ENCODE measurements around the gene CDK6.

The CDK6 gene

DNA sequence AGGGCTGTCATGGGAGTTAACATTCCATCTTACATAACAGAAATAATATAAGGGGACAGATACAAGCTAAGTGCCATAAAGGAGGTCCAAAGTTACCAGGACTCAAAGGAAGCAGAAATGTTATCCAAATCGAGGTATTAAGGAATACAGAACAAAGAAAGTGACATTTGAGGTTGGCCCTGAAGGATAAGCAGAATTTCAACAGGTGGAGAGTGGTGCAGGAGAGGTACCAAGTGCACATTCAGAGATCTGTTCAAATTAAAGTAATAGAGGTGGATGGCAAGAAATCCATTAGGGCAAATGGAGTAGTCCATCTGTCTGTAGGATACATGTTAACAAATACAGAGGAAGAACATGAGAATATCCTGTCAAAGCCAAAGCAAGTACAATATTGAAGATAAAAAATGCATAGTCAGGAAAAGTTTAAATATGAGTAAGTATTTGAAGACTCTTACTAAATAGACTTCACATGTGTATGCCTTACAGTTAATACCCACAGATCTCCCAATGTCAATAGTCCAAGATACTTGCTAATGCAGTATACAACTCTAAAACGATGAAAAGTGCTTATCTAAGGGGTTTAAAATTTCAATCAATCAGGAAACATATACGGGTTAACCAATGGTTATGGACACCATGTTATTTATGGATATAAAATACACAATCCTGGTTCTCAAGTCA, 10.0 kb downstream of the CDK6 start:
- TF ChIP-seq CTCF (IDR thresholded peaks at IDR 0.05; ENCODE audit: extremely low read depth, missing control alignments): no peak

GRCh38 chr7:92824901-92825480, 11.4 kb downstream of the CDK6 start:
- TF ChIP-seq CTCF (IDR thresholded peaks at IDR 0.05; ENCODE audit: extremely low read depth, missing control alignments): no peak
- no peak for DNase-seq (ENCODE audit: low spot score)

More for the DNA sequence above, 10.0 kb downstream of the CDK6 start:
- no peak for DNase-seq (ENCODE audit: low spot score)

DNA sequence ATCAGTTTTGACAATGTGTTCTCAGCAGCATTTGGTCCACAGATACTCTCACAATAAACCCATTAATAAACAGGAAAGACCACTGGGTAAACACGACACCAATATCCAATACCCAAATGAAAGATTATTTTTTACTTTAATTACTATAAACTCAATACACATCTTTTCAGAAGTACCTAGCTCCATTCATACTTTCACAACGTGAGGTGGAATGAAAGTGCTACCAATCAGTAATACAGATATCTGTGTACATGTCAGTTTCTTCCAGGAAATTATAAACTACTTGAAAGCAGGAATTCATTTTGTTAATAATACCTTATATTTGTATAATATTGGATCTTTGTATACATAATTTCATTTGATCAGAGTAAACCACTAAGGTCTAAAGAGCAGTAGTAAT, 11.9 kb downstream of the CDK6 start:
- TF ChIP-seq CTCF (IDR thresholded peaks at IDR 0.05; ENCODE audit: extremely low read depth, missing control alignments): no peak
- DNase-seq (ENCODE audit: low spot score): no peak

DNA sequence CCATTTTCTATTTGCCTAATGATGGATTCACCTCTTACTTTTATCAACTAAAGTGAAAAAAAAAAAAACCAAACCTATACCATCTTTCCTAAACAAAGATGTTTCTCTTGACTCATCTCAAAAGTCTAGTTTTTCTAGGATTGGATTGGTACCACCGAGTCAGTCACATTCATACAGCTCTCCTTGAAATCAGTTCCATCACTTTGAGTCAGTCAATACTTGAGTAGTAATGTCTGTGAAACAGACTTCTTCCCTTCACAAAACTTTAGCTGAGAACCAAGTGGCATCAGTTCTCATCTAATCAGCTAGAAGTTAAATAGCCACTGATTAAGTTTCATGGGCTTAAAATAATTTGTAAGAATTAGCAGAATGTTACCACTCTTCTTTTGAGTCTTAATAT, 13.3 kb downstream of the CDK6 start:
- TF ChIP-seq CTCF (IDR thresholded peaks at IDR 0.05; ENCODE audit: extremely low read depth, missing control alignments): no peak
- no peak for DNase-seq (ENCODE audit: low spot score)

DNA sequence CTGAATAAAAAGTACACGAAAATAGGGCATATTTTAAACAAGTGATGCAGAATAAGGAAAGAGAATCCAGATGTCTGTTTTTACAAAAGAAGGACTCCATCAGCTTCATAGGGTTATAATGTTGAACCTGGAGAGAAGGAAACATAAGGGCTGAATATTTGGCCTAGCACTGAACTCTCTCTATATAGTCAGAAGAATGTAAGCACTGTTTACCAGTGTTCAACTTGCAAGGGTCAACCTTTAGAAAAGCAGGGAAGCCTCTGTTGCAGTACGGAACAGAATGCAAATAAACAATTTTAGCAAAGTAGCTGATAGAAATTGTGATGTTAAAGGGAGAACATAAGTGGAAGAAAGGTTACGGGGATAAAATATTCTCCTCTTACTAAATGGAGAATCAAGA, 16.2 kb downstream of the CDK6 start:
- no peak for TF ChIP-seq CTCF (IDR thresholded peaks at IDR 0.05; ENCODE audit: extremely low read depth, missing control alignments)
- DNase-seq (ENCODE audit: low spot score): no peak

- TF ChIP-seq CTCF (IDR thresholded peaks at IDR 0.05; ENCODE audit: extremely low read depth, missing control alignments): no peak
- DNase-seq (ENCODE audit: low spot score): no peak
These were observed 19.0 kb downstream of the CDK6 start for GRCh38 chr7:92817398-92817797.

DNA sequence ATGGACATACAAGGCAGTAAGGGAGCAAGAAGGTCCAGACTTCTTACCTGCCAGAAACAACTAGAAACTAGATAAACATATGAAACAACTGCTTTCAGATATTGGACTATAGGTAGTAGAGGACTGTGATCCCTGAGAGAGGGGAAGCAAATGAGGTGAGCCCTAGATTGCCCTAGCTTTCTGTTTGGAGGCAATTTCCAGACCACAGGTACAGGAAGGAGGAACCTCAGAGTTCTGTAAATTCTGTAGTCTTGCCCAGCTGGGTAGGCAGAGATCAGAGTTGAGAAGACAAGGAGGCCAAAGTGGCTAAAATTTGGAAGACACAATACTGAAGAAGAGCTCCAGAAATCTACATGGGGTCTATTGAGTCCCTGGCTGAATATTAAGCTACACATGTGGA, 21.0 kb downstream of the CDK6 start:
- DNase-seq (ENCODE audit: low spot score): no peak

More for the DNA sequence above, 21.0 kb downstream of the CDK6 start:
- TF ChIP-seq CTCF (IDR thresholded peaks at IDR 0.05; ENCODE audit: extremely low read depth, missing control alignments): no peak

Data from GM20000 (cell line).